Neural progenitor cell (in vitro differentiated cells): Measurements from ENCODE around the gene KCTD15.

Source experiments
- CTCF ChIP-seq: fragments of 200-600 bp; sonication (generic); IDR thresholded peaks from 2 replicates; pipeline ENCODE4 v1.5.1; 2017; ENCODE audit warnings: antibody characterized with exemption, mild to moderate bottlenecking
- EZH2 ChIP-seq: fragments of 200-600 bp; sonication (generic); IDR thresholded peaks from 2 replicates; pipeline ENCODE4 v1.6.1; 2017; ENCODE audit warnings: antibody characterized with exemption, mild to moderate bottlenecking, moderate library complexity

- no peak for TF ChIP-seq EZH2
- TF ChIP-seq CTCF: no peak
Measured at GRCh38 chr19:33758541-33759013, 38.1 kb upstream of the KCTD15 start.
